Nucleus accumbens (tissue), 56 donors: ENCODE measurements around the gene DACT3.

Source experiments
- DNase-seq, 56 donors: peaks; one replicate each; lab custom pipeline; 2025; lab: John Stamatoyannopoulos, UW

DACT3 gene

DNA sequence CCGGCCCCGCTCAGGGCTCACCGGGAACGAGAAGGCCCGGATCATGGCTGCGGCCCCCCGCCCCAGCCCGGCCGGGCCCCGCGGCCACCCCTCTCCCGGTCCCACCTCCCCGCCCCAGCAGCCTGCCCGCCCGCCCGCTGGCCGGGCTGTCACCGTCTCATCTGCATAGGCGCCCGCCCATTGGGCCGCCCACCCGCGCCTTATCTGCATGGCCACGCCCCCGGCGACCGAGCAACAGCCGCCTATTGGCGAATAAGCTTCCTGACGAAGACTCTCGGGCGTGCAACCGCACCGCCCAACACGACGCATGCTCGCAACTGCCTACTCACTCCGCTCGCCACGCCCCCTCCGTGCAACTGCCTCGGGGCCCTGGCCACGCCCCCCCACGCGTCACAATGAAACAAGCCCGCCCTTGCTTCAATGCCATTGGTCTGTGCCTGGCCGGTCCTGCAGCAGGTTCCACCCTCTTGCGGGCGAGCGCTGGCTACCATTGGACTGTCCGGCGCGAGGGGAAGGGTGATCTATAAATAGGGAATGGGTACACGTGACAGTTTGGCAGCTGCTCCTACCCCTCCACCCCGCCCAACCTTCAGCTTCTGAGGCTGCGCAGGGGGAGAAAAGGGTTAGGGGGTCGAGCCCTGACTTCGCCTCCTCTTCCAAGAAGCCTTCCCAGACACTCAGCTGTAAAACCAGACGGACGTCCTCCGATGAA is at the start of gene DACT3:
TSS of gene DACT3 (minus strand) at position 163 of the 712 bp plus-strand sequence. CDS start at position 45, 118 bp downstream.
- DNase-seq = peak; percentile 98 to 100 (median 100)

DNA sequence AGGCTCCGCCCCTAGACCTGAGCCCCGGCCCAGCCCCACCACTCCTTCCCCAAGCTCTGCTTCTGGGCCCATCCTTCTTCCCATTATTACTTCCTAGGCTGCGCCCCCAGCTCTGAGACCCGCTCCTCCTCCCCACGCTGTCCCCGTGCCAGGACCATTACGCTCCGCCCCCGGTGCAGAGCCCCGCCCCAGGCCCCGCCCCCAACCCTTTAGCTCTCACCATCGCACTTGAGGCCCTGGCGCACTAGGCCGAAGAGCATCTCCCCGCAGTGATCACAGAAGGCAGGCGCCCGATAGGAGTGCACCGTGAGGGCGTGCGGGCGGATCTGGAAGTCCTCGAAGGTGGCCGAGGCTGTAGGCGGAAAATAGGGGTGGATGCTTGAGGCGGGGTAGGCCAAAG is 49.7 kb upstream of the DACT3 start:
- DNase-seq = no peak

DNA sequence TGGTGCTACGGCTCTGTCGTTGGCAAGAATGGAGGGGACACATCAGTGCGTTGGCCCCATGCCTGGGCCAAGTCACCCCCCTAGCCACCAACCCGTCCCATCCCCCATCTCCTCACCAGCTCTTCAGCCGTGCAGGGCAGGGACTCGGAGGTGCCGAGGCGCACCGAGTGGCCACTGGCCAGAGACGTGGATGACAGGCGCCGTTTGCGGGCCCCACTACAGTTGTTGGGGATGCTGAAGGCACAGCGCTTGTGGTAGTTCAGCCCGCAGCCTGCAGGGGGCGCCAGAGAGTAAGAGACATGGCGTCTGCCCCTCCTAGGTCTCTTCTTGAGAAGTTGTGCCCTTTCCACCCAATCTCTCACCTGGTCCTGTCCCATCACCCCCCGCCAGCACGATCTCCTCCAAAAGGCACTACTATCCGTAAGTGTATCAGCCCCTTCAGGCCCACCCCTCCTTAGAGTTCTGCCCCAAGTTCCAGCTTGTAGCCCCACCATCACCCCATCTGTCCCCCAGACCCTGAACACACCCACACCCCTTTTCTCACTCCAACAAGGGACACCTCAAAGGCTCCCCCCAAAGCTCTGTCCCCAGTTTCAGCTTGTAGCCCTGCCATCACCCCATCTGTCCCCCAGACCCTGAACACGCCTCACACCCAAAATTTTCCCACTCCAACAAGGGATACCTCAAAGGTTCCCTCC is 43.5 kb upstream of the DACT3 start:
- peak in 36 of 56 donors; percentile 7 to 77 (median 32) for DNase-seq

DNA sequence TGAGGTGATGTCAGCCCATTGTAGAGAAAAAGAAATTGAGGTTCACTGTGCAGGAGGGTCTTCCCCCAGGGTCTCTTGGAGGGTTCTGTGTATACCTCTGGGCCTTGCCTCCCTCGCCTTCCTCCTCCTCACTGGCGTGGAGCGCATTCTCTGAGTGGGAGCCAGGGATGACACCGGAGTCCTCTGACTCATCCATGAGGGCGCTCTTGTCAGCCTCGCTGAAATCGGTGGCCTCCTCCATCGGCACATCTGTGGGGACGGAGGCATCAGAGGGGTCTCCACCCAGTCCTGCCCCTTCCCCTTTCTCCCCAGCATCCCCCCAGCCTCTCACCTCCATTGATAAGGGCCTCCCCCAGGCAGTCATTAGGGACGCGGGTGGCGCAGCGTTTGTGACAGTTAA is 39.7 kb upstream of the DACT3 start:
- DNase-seq = peak in 15 of 56 donors; percentile 5 to 48 (median 12)

DNA sequence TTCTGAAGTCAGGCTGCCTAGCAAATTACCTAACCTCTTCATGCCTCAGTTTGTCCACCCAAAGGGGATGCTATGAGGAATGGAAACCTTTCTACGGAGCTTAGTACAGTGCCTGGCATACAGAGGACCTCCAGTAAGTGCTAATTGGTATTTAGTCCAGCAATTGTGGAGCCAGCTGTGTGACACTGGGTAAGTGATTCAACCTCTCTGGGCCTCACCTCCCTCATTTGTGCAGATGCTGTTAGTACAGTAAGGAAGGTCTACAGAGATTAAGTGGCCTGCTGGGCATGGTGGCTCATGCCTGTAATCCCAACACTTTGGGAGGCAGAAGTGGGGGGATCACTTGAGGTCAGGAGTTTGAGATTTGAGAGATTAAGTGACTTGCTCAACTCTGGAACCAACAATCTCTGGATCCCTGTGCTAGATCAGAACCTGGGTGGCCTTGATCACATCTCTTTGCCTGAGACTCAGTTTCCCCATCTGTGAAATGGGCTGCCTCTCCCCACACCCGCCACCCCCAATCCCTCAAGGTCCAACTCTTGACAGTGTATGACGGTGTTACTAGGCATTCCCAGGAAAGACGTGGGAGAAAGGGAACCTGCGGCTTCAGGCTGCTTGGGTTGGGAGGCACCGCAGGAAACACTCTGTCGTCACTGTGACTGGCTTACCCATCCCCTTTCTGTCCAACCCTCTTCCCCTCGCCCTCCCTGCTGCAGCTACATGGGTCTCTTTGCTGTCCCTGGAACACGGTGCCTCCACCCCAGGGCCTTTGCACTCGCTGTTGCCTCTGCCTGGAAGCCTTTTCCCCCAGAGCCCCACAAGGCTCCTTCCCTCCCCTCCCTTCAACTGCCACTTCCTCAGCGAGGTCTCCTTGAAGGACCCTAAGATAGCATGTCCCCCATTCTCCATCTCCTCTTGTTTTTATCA is 37.7 kb upstream of the DACT3 start:
- DNase-seq = no peak

DNA sequence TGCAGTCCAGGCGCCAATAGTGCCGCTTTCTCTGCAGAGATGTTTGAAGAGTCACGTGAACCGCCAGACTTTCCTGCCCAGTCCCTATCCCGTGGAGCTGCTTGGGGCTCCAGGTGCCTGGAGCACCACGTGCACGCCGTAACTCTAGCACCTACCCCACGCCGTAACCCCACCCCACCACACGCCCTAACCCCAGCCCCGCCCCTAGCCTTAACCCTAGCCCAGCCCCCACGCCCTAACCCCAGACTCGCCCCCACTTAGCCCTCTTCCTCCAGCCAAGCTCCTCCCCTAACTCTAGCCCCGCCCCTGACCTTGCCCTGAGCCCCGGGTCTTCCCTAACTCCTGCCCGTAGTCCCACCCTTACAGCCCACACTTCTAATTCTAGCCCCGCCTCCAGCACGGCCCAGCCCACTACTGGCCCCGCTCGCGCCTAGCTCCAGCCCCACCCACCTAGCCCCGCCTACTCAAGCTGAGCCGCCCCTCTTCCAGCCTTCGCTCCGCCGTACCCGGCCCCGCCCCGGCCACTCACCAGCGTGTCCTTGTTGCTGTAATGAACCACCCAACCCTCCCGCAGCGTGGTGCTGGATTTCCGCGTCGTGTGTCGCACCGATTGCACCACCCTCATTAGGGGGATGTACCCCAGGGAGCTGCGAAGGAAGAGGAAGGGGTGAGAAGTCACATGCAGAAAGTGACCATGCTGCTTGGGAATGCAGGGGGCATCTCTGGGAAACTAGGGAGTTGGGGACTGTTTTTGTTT is 36.4 kb upstream of the DACT3 start:
- peak in 43 of 56 donors; percentile 5 to 73 (median 30) for DNase-seq

- DNase-seq = no peak
Measured at GRCh38 chr19:46696866-46697203, 35.9 kb upstream of the DACT3 start.

- DNase-seq = no peak
Measured at GRCh38 chr19:46696052-46696451, 35.1 kb upstream of the DACT3 start.

DNA sequence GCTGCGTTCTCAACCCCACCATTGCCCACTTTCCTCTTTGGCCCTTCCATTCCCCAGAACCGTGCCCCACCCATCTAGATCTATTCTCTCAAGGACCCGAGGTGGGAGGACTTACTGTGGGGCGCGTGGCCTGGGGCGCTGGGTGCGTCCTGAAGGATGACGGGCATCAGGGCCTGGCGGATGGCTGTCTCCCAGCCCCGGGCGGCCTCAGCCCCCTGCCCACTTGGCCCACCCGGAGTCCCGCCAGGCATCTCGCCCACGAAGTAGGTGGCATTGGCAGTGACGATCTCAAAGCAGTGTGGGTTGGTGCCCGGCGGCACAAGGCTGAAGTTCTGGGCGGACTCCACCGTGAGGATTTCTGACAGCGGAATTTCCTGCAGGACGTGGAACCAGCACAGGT is 32.8 kb upstream of the DACT3 start:
- DNase-seq = no peak

DNA sequence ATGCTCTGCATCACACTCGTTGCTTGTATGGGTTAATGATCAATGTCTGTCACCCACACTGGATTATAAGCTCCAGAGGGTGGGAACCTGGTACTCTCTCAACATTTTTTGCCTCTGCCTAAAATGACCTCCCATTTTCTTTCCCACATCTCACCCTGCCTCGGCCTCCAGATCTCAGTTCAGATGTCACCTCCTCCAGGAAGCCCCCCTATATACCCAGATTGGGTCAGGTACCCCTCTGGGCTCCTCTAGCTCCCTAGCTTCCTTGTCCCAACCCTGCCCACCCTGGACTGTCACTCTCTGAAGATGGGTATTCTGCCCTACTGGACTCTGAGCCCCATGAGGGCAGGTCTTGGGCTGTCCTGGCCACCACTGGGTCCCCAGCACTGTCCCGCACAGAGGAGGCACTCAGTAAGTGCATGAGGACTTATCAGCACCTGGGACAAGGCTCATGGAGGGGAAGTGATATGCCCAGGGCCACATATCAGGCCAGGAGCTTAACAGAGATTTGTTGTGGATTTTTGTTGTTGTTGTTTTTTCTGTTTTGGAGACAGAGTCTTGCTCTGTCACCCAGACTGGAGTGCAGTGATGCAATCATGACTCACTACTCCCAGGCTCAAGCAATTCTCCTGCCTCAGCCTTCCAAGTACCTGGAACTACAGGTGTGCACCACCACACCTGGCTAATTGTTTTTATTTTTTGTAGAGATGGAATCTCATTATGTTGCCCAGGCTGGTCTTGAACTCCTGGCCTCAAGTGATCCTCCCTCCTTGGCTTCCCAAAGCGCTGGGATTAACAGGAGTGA is 32.1 kb upstream of the DACT3 start:
- no peak for DNase-seq

DNA sequence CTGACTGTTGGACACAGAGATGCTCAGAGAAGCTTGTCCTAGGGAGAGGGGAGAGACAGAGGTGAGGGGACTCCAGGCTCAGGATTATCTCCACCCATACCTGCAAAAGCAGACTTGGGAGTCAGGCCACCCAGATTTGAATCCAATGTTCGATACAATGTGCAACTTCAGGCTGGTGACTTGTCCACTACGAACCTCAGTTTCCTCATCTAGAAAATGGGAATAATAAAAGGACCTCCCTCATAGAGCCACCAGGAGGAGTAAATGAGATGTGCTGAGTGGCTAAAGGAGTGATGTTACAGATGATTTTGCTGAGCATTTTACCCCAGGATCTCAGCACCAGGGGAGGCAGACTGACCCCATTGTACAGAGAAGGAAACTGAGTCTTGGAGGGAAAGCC is 31.0 kb upstream of the DACT3 start:
- DNase-seq = no peak

DNA sequence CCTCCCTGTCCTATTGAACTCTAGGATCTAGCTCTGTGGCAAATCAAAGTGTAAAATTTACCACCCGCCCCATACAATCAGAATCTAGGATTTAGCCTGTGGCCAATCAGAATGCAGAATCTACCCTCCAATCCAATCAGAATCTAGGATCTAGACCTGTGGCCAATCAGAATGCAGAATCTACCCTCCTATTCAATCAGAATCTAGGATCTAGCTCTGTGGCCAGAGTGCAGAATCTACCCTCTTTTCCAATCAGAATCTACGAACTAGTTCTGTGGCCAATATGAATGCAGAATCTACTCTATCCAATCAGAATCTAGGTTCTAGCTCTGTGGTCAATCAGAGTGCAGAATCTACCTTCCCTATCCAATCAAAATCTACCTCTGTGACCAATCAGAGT is 30.1 kb upstream of the DACT3 start:
- no peak for DNase-seq

- DNase-seq = no peak
Measured at GRCh38 chr19:46689358-46689757, 28.4 kb upstream of the DACT3 start.

GRCh38 chr19:46687438-46688145 is 26.6 kb upstream of the DACT3 start:
- no peak for DNase-seq

DNA sequence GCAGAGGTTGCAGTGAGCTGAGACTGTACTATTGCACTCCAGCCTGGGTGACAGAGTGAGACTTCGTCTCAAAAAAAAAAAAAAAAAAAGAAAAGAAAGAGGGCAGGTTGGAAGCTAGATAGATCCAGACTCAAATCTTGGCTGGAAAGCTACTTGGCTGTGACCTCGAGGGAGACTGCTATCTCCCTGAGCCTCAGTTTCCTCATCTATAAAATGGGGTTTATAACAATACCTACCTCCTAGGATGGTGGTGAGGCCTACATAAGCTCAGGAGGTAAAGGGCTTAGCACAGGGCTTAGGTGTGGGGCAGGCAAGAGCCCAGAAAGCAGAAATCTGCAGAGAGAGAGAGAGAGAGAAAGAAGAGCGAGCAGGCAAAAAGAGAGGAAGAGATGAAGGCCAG is 24.2 kb upstream of the DACT3 start:
- DNase-seq = no peak

DNA sequence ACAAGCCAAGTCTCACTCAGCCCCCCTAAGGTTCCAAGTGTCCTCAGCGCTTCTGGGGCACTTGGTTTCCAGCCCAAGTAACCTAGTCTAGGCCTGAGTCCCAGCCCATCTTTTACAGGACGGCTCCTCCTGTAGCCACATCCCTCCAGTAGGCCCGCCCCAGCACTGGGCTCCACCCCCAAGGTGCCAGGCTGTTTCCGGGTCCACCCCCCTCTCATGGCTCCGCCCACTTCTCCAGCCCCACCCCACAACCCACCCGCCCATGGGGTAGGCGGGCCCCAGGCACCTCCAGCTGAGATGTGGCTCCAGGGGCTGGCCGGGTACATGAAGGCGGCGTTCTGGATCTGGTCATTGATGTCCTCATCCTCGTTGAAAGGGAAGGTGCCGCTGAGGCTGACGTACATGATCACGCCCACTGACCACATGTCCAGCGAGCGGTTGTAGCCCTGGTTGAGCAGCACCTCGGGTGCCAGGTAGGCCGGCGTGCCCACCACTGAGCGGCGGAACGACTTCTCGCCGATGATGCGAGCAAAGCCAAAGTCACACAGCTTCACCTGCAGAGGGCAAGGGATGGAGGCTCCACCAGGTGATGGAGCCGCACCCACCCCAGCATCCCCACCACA is 17.2 kb upstream of the DACT3 start:
- DNase-seq = peak in 1 of 56 donors; percentile 4

GRCh38 chr19:46674416-46675178 is 13.6 kb upstream of the DACT3 start:
- peak in 3 of 56 donors; percentile 9 to 27 (median 16) for DNase-seq

DNA sequence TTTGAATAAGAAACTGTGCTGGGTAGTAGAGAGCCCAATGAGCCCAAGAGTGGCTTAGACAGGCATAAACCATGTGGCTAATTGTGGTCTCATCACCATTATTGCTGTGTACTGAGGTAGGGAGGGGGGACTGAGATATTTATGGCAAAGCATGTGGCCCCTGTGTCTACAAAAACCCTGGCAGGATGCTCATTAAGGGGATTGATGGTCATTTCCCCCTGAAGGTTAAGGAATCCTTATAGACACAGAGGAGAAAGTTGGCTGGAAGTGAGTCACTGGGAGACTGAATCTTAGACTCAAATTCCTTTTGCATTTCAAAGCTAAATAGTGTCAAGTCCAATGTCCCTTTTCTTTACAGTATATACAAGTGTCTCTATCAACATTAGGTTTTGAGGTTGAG is 9.8 kb upstream of the DACT3 start:
- no peak for DNase-seq
